Osteoblast (primary cell): ENCODE data around the gene BCL11B. TPM values are rescaled to one million over a fixed set of nuclear protein-coding genes. Genes with fewer than 3 reads are reported as not detected.

Experiments used
- DNase-seq: peaks from one replicate; pipeline ENCODE4 v3.0.0; 2011; ENCODE audit warnings: low spot score, mixed read lengths; ENCODE audit not compliant: insufficient read length; ENCODE audit errors: missing footprints
- H2AFZ ChIP-seq: 2 replicates; pipeline ENCODE4 v1.6.0; 2011; ENCODE audit warnings: mild to moderate bottlenecking, low read length
- H3K27ac ChIP-seq: 2 replicates; pipeline ENCODE4 v1.5.1; 2011; ENCODE audit warnings: mild to moderate bottlenecking, low read depth, low read length, moderate library complexity
- H3K27me3 ChIP-seq: 2 replicates; pipeline ENCODE4 v1.6.0; 2012; ENCODE audit warnings: mild to moderate bottlenecking, control low read depth, inconsistent platforms, low read length, moderate library complexity; ENCODE audit not compliant: insufficient read depth
- H3K36me3 ChIP-seq: 2 replicates; pipeline ENCODE4 v1.5.1; 2011; ENCODE audit warnings: mild to moderate bottlenecking, low read length, control low read depth, moderate library complexity; ENCODE audit not compliant: insufficient read depth
- H3K4me1 ChIP-seq: 2 replicates; pipeline ENCODE4 v1.5.1; 2011; ENCODE audit warnings: mild to moderate bottlenecking, low read length, control low read depth, moderate library complexity; ENCODE audit not compliant: insufficient read depth
- H3K4me2 ChIP-seq: 2 replicates; pipeline ENCODE4 v1.6.0; 2011; ENCODE audit warnings: mild to moderate bottlenecking, low read length; ENCODE audit not compliant: insufficient read depth
- H3K4me3 ChIP-seq: fragments of 200-600 bp; sonication (generic); 3 replicates; pipeline ENCODE4 v1.5.1; 2012; ENCODE audit warnings: mild to moderate bottlenecking, low read length, inconsistent platforms; ENCODE audit not compliant: insufficient read depth
- H3K79me2 ChIP-seq: 2 replicates; pipeline ENCODE4 v1.6.0; 2012; ENCODE audit warnings: mild to moderate bottlenecking, low read length, control low read depth, inconsistent platforms; ENCODE audit not compliant: insufficient read depth
- H3K9me3 ChIP-seq: 2 replicates; pipeline ENCODE4 v1.5.1; 2011; ENCODE audit warnings: low read depth, low read length, control low read depth
- H4K20me1 ChIP-seq: 2 replicates; pipeline ENCODE4 v1.6.0; 2012; ENCODE audit warnings: mild to moderate bottlenecking, low read length, control low read depth; ENCODE audit not compliant: insufficient read depth
- CTCF ChIP-seq: IDR thresholded peaks from 2 replicates; pipeline ENCODE4 v1.5.1; 2011; ENCODE audit warnings: mild to moderate bottlenecking, low read depth, low read length, moderate library complexity; ENCODE audit errors: extremely low read depth
- total RNA-seq: library from RNA; depleted of rRNA; stranded (reverse); fragments of >200 nt; gene quantifications from 2 replicates; pipeline ENCODE4 v1.2.3, GENCODE V29; 2012

The BCL11B gene
- total RNA-seq, 1 donor: 0.36 TPM

DNA sequence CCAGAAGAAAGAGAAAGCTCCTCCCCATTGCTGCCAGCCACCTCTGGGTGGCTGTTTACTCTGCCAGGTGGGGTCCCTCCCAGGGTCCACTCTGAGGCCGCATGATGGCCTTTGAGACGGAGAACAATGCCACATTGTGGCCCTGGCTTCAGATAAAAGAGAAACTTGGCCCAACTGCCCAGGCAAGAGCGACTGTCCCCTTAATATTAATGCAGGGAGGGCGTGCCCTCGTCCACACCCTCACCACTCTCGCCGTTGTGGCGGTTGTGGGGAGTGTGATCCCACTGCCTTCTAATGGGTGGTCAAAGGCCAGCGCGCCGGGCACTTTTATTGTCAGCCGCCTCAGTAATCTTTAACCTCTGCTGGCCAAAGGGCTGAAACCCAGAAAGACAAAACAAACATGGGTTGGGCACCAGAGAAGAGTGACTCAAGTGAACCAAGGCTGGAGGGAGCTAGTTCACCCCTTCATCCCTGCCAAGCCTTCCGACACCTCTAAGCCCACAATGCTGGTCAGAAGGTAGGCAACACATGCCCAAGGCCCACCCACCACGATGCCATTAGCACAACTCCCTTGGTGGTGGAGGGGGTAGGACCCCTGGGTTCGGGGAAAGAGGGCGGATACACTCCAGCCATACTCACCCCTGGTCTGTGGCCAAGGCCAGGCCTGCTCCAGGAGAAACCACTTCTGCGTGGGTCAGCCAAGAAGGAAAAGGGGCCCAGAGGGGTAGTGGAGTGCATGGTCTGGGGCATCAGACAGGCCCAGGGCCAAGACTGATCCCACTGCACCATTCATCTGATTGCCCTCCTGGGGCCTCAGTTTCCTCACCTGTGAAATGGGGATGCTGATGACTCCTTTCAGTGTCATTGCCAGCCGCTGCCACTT, 44.5 kb upstream of the BCL11B start:
- Histone ChIP-seq H3K27ac (no peak overlapping the region), H3K4me1 (no peaks in the 10 kb centered on the region), H3K4me3 (no peak overlapping the region), H2AFZ (no peak overlapping the region), H3K27me3 (no peaks in the 10 kb centered on the region), H3K4me2 (no peak overlapping the region), H3K79me2 (no peaks in the 10 kb centered on the region), H3K36me3 (no peaks in the 10 kb centered on the region), H3K9me3 (no peaks in the 10 kb centered on the region), H4K20me1 (no peaks in the 10 kb centered on the region)
- DNase-seq: no peak
- no peak for TF ChIP-seq CTCF

DNA sequence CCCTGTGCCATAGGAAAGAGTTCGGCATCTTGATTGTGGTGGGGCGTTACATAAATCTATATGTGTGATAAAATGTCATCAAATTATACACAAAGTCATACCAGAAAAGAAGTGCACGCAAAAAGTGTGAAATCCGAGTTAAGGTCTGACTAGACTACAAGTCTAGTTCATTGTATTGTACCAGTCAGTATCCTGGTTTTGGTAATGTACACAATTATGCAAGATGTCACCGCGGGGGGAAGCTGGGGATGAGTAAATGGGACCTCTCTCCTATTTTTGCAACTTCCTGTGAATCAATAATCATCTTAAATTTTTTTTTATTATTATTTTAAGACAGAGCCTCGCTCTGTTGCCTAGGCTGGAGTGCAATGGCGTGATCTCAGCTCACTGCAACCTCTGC, 43.2 kb upstream of the BCL11B start:
- Histone ChIP-seq H3K4me1 (no peaks in the 10 kb centered on the region), H3K4me3 (no peak overlapping the region), H3K27ac (no peak overlapping the region), H3K79me2 (no peaks in the 10 kb centered on the region), H3K9me3 (no peaks in the 10 kb centered on the region), H3K36me3 (no peaks in the 10 kb centered on the region), H2AFZ (no peak overlapping the region), H3K4me2 (no peak overlapping the region), H4K20me1 (no peaks in the 10 kb centered on the region), H3K27me3 (no peaks in the 10 kb centered on the region)
- no peak for DNase-seq
- no peak for TF ChIP-seq CTCF

DNA sequence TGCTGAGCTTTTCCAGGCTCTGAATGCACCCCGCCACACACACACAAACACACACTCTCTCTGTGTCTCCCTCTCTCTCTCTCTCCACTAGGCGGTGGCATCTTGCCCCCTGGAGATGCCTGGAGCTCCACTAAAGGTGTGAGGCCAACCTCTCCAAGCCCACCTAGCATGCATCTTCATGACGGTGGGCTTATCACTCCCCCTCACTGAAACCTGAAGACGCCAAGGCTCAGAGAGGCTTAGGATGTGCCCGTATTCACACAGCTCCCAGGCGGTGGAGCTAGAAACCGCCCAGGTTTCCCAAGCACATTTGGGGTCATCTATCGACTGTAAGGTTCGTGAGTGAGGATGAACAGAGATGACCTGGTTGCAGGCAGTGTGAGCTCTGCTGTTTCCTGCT, 42.6 kb upstream of the BCL11B start:
- no peak for DNase-seq
- H4K20me1 ChIP-seq: no peaks in the 10 kb centered on the region
- no peaks in the 10 kb centered on the region for H3K79me2 ChIP-seq
- H3K4me1 ChIP-seq: no peaks in the 10 kb centered on the region
- no peaks in the 10 kb centered on the region for H3K27me3 ChIP-seq
- H3K27ac ChIP-seq: no peak overlapping the region
- H3K4me2 ChIP-seq: no peak overlapping the region
- H3K36me3 ChIP-seq: no peaks in the 10 kb centered on the region
- H2AFZ ChIP-seq: no peak overlapping the region
- no peaks in the 10 kb centered on the region for H3K9me3 ChIP-seq
- TF ChIP-seq CTCF: no peak
- H3K4me3 ChIP-seq: no peak overlapping the region

DNA sequence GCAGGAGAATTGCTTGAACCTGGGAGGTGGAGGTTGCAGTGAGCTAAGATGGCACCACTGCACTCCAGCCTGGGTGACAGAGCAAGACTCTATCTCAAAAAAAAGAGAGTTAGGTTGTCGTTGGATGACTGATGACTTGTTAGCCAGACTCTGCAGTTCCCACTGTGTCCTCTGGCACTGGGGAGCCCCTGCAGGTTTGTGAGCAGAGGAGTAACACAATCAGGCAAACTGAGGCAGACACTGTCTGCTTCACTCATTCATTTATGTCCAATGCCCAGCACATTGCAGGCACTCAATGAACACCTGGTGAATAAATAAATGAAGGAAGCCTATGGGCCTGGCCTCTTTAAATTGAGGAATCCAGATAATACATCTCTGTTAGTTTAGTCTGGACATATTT, 41.2 kb upstream of the BCL11B start:
- Histone ChIP-seq H3K36me3 (no peaks in the 10 kb centered on the region), H3K4me3 (no peak overlapping the region), H3K27ac (no peak overlapping the region), H3K4me1 (no peaks in the 10 kb centered on the region), H3K27me3 (no peaks in the 10 kb centered on the region), H3K79me2 (no peaks in the 10 kb centered on the region), H2AFZ (no peak overlapping the region), H3K4me2 (no peak overlapping the region), H4K20me1 (no peaks in the 10 kb centered on the region), H3K9me3 (no peaks in the 10 kb centered on the region)
- no peak for TF ChIP-seq CTCF
- DNase-seq: no peak
